Measurements from ENCODE around the gene RENBP. TPM values are rescaled to one million over a fixed set of nuclear protein-coding genes. Genes with fewer than 3 reads are reported as not detected.

Gene RENBP
- total and polyA plus RNA-seq, 9 of the 15 experiments (the other 6 are each of a cell fraction or from before 2014, with no cell fraction given) = 0.07 to 14.8 (median 10.6) TPM; not detected in 1

GRCh38 chrX:153974726-153975286 is 30.4 kb upstream of the RENBP start:
- Histone ChIP-seq H2AFZ (ENCODE audit: low read depth, low read length) (no peak overlapping the region), H3K9me1 (ENCODE audit: control insufficient read depth, insufficient read depth, low read length) (no peaks in the 10 kb centered on the region), H3K9ac (ENCODE audit: insufficient read depth in 1 of 2, low read depth in 2 of 2, low read length in 2 of 2) (peak overlapping the region in 1 of 2 experiments; percentile 99; a peak in 2 of 4 replicates), H3K27me3 (ENCODE audit: control insufficient read depth in 2 of 2, insufficient read depth in 2 of 2, low read length in 2 of 2) (no peaks in the 10 kb centered on the region), H3K27ac (ENCODE audit: extremely low read depth, low read depth, low read length) (no peak overlapping the region; the same call in 2 of the 3 replicates), H3K79me2 (ENCODE audit: control insufficient read depth, insufficient read depth, low read length) (peaks cover 38% of the 10 kb centered on the region), H3K9me3 (replicated peaks; ENCODE audit: control insufficient read depth, insufficient read depth, low read depth, low read length) (no peaks in the 10 kb centered on the region), H3K4me2 (ENCODE audit: insufficient read depth, low read length) (peak overlapping the region; percentile 91; the same call in 1 of the 2 replicates), H4K20me1 (replicated peaks; ENCODE audit: control insufficient read depth, insufficient read depth, low read length) (peaks cover 1% of the 10 kb centered on the region), H3K4me3 (no peak overlapping the region), H3K4me1 (replicated peaks in 1 of 2; ENCODE audit: control insufficient read depth in 2 of 2, insufficient read depth in 2 of 2, low read length in 2 of 2) (peaks cover 13 to 31% of the 10 kb centered on the region in 2 experiments; a peak in 4 of 5 replicates), H3K36me3 (ENCODE audit: control insufficient read depth, insufficient read depth, low read length) (peaks cover under 1% of the 10 kb centered on the region; the same call in 2 of the 3 replicates)
- WGBS (ENCODE audit: insufficient coverage, low coverage, missing lambda C conversion rate) = 83% methylated on average over 3 of the region's 3 CpGs
- FAIRE-seq (no peak), ATAC-seq (no peak), DNase-seq (ENCODE audit: extremely low read depth in 1 of 4, low spot score in 3 of 4) (no peak)
- BruUV-seq (replicated peaks) = no TSS peak
- ChIA-PET POLR2A (interaction anchor here (0.8 to 1.0 kb wide), 3 partner anchors 9 to 273 kb away, joined by 3 to 4 read pairs (median 3); no protein-coding TSS in a partner anchor), CTCF (ENCODE audit: low intra/inter-chr PET ratio) (interaction anchor here (0.6 kb wide), 1 partner anchor 45 kb away, joined by 5 read pairs; the partner anchor contains the start of gene IRAK1)
- intact Hi-C loops (cut with micrococcal nuclease) (no loop called here), in situ Hi-C loops (cut with MboI) (no loop called here)
- no peak for TF ChIP-seq MXI1 (IDR thresholded peaks at IDR 0.05; ENCODE audit: low read depth, low read length)
- TF ChIP-seq STAT5B (CRISPR knock-in tag; IDR thresholded peaks at IDR 0.05) = no peak
- TF ChIP-seq L3MBTL2 (IDR thresholded peaks at IDR 0.05) = no peak
- no peak for TF ChIP-seq EHMT2 (IDR thresholded peaks at IDR 0.05)
- TF ChIP-seq ZNF589 (CRISPR knock-in tag; IDR thresholded peaks at IDR 0.05; ENCODE audit: low read depth) = no peak
- no peak for TF ChIP-seq PHB2 (IDR thresholded peaks at IDR 0.05; ENCODE audit: low read depth)
- no peak for TF ChIP-seq E2F1 (CRISPR knock-in tag; IDR thresholded peaks at IDR 0.05)
- no peak for TF ChIP-seq GATAD2B (IDR thresholded peaks at IDR 0.05; ENCODE audit: borderline replicate concordance)
- TF ChIP-seq HCFC1 (IDR thresholded peaks at IDR 0.05; ENCODE audit: low read depth, low read length) = no peak
